ENCODE measurements around the gene GRIFIN.
A peak's percentile ranks its signal among the peaks of the same experiment; 100 is the strongest.
"Not testable (repeated sequence)": the region's sequence is repeated elsewhere in the genome, so short reads cannot be mapped to it uniquely, and the experiment has no call there.

The GRIFIN gene

DNA sequence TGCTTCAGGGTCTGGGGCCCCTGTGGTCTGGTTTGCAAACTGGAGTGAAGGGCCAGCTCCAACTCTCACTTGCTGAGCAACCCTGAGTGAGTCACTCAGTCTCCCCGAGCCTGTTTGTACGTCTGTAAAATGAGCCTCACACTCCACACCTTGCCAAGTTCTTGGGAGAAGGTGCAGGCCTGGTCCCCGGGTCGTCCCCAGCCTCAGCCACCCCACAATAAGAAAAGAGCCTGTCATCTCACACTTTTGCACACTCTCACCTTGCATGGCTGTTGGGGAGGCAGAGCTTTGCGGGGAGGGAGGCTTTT is 5.2 kb downstream of the GRIFIN start:
- Histone ChIP-seq H3K4me3 (ENCODE audit: low read length, poor library complexity, severe bottlenecking) (no peak overlapping the region), H3K9me2 (replicated peaks; ENCODE audit: low read depth, low read length) (no peaks in the 10 kb centered on the region), H3K36me3 (ENCODE audit: insufficient read depth, low read length) (no peaks in the 10 kb centered on the region), H3K27me3 (ENCODE audit: insufficient read depth, low read length, poor library complexity, severe bottlenecking) (no peaks in the 10 kb centered on the region), H2AFZ (ENCODE audit: low read length) (no peak overlapping the region), H3K9me3 (ENCODE audit: insufficient read depth, low read depth, low read length) (no peaks in the 10 kb centered on the region), H3K79me2 (ENCODE audit: insufficient read depth, low read length) (no peaks in the 10 kb centered on the region), H3F3A (ENCODE audit: low read depth) (no peaks in the 10 kb centered on the region), H3K9ac (ENCODE audit: low read depth, low read length, poor library complexity, severe bottlenecking) (peak overlapping the region; percentile 45), H4K20me1 (ENCODE audit: insufficient read depth, low read length, poor library complexity, severe bottlenecking) (no peaks in the 10 kb centered on the region), H3K4me1 (ENCODE audit: insufficient read depth, low read length, poor library complexity, severe bottlenecking) (peaks cover 6% of the 10 kb centered on the region), H3K4me2 (ENCODE audit: low read depth, low read length, poor library complexity, severe bottlenecking) (no peak overlapping the region)
- no peak for TF ChIP-seq EZH2phosphoT487 (IDR thresholded peaks at IDR 0.05; ENCODE audit: borderline replicate concordance)

DNA sequence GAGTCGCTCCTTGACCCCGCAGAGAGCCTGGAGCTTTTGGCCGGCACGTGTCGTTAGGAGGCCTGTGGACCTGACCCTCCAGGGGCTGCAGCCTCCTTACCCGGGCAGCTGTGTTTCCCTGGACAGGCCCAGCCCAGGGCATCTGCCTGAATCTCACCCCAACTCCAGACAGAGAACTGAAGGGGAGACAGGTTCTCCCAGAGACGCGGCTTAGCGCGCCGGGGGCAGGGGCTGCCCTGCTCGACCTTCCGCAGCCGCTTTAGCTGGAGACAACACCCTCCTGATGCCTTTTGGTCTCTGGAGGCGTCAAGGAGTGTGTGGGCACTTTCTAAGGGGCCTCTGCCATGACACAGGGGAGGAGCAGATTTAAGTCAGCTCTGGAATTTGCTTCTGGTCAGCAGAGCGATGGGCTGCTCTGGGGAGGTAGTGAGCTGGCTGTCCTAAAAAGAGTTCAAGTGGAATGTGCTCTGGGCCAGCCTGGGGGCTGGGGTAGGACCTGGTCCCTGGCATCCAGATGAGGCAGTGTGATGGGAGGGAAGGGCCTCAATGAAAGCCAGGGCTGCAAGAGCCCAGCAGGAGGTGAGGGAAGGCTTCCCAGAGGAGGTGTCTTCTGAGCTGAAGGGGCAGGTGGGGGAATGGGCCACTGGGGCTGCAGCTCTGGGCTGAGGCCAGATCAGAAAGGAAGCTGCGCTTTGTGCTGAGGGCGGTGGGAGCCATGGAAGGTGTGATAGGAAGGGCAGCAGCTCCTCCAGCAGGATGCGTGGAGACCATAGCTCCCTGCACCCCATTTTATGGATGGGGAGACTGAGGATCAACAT is 5.8 kb downstream of the GRIFIN start:
- Histone ChIP-seq H3K79me2 (ENCODE audit: insufficient read depth, low read length) (no peaks in the 10 kb centered on the region), H2AFZ (ENCODE audit: low read length) (no peak overlapping the region), H3F3A (ENCODE audit: low read depth) (no peaks in the 10 kb centered on the region), H3K9me2 (replicated peaks; ENCODE audit: low read depth, low read length) (no peaks in the 10 kb centered on the region), H4K20me1 (ENCODE audit: insufficient read depth, low read length, poor library complexity, severe bottlenecking) (no peaks in the 10 kb centered on the region), H3K4me1 (ENCODE audit: insufficient read depth, low read length, poor library complexity, severe bottlenecking) (peaks cover 6% of the 10 kb centered on the region), H3K9ac (ENCODE audit: low read depth, low read length, poor library complexity, severe bottlenecking) (peak overlapping the region; percentile 45), H3K4me3 (ENCODE audit: low read length, poor library complexity, severe bottlenecking) (no peak overlapping the region), H3K9me3 (ENCODE audit: insufficient read depth, low read depth, low read length) (no peaks in the 10 kb centered on the region), H3K4me2 (ENCODE audit: low read depth, low read length, poor library complexity, severe bottlenecking) (no peak overlapping the region), H3K36me3 (ENCODE audit: insufficient read depth, low read length) (no peaks in the 10 kb centered on the region), H3K27me3 (ENCODE audit: insufficient read depth, low read length, poor library complexity, severe bottlenecking) (no peaks in the 10 kb centered on the region)
- no peak for TF ChIP-seq EZH2phosphoT487 (IDR thresholded peaks at IDR 0.05; ENCODE audit: borderline replicate concordance)
- TF ChIP-seq, protein P1, sequence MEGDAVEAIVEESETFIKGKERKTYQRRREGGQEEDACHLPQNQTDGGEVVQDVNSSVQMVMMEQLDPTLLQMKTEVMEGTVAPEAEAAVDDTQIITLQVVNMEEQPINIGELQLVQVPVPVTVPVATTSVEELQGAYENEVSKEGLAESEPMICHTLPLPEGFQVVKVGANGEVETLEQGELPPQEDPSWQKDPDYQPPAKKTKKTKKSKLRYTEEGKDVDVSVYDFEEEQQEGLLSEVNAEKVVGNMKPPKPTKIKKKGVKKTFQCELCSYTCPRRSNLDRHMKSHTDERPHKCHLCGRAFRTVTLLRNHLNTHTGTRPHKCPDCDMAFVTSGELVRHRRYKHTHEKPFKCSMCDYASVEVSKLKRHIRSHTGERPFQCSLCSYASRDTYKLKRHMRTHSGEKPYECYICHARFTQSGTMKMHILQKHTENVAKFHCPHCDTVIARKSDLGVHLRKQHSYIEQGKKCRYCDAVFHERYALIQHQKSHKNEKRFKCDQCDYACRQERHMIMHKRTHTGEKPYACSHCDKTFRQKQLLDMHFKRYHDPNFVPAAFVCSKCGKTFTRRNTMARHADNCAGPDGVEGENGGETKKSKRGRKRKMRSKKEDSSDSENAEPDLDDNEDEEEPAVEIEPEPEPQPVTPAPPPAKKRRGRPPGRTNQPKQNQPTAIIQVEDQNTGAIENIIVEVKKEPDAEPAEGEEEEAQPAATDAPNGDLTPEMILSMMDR (conservative IDR thresholded peaks at IDR 0.05; ENCODE audit: low read length) = no peak

DNA sequence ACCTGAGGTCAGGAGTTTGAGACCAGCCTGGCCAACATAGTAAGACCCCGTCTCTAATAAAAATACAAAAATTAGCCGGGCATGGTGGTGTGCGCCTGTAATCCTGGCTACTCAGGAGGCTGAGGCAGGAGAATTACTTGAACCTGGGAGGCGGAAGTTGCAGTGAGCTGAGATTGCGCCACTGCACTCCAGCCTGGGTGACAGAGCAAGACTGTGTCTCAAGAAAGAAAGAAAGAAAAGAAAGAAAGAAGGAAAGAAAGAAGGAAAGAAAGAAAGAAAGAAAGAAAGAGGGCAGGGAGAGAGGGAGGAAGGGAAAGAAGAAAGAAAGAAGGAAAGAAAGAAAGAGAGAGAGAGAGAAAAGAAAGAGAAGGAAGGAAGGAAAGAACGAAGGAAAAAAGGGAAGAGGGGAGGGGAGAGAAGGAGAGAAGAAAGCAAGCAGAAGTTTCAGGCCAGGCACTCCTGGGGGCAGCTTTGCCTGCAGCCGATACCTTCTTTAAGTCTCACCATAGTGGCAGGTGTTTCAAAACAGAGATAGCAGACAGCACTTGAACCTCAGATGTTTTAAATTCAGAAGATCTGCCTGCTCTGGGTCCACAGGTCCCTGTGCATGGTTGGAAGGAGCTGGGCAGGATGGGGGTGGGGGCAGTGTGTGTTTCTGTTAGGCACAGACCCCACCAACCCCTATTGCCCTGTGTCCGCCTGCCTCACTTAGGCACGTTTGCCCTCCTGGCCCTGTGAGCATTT is 6.6 kb downstream of the GRIFIN start:
- H3K9me3 ChIP-seq (ENCODE audit: insufficient read depth, low read depth, low read length); H3K27me3 ChIP-seq (ENCODE audit: insufficient read depth, low read length, poor library complexity, severe bottlenecking); H3K36me3 ChIP-seq (ENCODE audit: insufficient read depth, low read length); H4K20me1 ChIP-seq (ENCODE audit: insufficient read depth, low read length, poor library complexity, severe bottlenecking); H3F3A ChIP-seq (ENCODE audit: low read depth); H3K4me2 ChIP-seq (ENCODE audit: low read depth, low read length, poor library complexity, severe bottlenecking); H3K79me2 ChIP-seq (ENCODE audit: insufficient read depth, low read length); H3K4me1 ChIP-seq (ENCODE audit: insufficient read depth, low read length, poor library complexity, severe bottlenecking); H3K9me2 ChIP-seq (replicated peaks; ENCODE audit: low read depth, low read length); H2AFZ ChIP-seq (ENCODE audit: low read length); H3K9ac ChIP-seq (ENCODE audit: low read depth, low read length, poor library complexity, severe bottlenecking); H3K4me3 ChIP-seq (ENCODE audit: low read length, poor library complexity, severe bottlenecking): not testable (repeated sequence)

DNA sequence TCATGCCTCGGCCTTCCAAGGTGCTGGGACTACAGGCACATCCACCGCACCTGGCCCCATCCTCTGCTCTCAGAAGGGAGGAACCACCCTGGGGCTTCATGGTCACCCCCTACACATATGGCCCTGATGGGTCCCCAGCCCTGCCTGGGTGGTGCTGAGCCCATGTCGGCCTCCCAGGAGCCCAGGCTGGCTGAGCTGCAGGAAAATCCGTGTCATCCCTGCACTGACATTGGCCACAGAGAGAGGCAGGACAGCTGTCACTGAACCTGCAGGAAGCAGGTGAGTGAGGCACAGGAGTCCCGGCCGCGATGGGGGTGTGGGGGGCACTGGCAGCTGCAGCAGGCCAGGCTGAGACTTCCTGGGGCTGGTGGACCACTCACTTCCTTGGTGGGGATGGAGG is 8.0 kb downstream of the GRIFIN start:
- Histone ChIP-seq H4K20me1 (ENCODE audit: insufficient read depth, low read length, poor library complexity, severe bottlenecking) (no peaks in the 10 kb centered on the region), H3K36me3 (ENCODE audit: insufficient read depth, low read length) (no peaks in the 10 kb centered on the region), H3K9ac (ENCODE audit: low read depth, low read length, poor library complexity, severe bottlenecking) (no peak overlapping the region), H2AFZ (ENCODE audit: low read length) (no peak overlapping the region), H3K4me1 (ENCODE audit: insufficient read depth, low read length, poor library complexity, severe bottlenecking) (peaks cover 6% of the 10 kb centered on the region), H3K27me3 (ENCODE audit: insufficient read depth, low read length, poor library complexity, severe bottlenecking) (no peaks in the 10 kb centered on the region), H3K9me2 (replicated peaks; ENCODE audit: low read depth, low read length) (no peaks in the 10 kb centered on the region), H3F3A (ENCODE audit: low read depth) (no peaks in the 10 kb centered on the region), H3K9me3 (ENCODE audit: insufficient read depth, low read depth, low read length) (no peaks in the 10 kb centered on the region), H3K4me3 (ENCODE audit: low read length, poor library complexity, severe bottlenecking) (no peak overlapping the region), H3K4me2 (ENCODE audit: low read depth, low read length, poor library complexity, severe bottlenecking) (no peak overlapping the region), H3K79me2 (ENCODE audit: insufficient read depth, low read length) (no peaks in the 10 kb centered on the region)
- TF ChIP-seq, protein P1 (conservative IDR thresholded peaks at IDR 0.05; ENCODE audit: low read length) = no peak
- no peak for TF ChIP-seq EZH2phosphoT487 (IDR thresholded peaks at IDR 0.05; ENCODE audit: borderline replicate concordance)
